ENCODE measurements around the gene LRRC61.
A peak's percentile ranks its signal among the peaks of the same experiment; 100 is the strongest.

LRRC61 gene

DNA sequence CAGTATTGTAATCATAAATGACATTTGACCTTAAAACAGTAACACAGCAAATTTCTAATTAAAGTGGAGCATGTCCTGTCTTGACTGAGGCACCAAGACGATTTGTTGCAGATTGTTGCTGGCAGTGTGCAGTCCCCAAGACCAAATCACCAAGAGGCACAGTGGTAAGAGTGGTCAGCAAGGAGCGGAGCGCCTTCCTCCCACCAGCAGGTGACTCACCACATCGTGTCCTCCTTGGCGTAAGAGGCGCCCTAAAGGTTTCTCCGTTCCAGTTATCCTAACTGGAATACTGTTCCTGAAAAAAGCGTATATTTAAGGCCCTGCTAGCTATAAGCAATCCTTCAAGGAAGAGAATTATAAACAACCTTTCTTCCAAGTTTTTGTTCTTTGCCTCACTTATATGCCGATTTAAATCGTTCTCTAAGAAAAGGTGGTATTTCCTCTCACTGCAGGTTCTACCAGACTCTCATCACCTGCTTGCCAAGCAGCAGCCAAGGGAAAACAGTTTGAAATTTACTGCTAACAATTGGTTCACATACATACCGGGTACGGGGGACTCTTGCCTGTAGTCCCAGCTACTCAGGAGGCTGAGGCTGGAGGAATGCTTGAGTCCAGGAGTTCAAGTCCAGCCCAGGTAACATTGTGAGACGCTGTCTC is 34.7 kb downstream of the LRRC61 start:
- DNase-seq = no peak

DNA sequence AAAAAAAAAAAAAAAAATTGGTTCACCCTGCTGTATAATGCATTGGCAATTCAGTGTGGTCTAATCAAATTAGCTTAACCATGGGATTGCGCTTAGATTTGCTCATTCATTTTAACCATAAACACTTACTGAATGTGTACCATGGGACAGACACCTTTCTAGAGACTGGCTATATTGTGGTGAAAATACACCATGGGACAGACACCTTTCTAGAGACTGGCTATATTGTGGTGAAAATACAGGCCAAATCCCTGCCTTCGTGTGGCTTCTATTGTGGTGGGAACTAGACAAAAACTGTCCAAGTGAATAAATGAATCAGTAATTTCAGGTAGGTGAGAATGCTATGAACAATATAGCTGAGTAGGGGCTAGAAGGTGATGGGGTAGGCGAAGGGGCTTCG is 35.3 kb downstream of the LRRC61 start:
- DNase-seq = no peak

DNA sequence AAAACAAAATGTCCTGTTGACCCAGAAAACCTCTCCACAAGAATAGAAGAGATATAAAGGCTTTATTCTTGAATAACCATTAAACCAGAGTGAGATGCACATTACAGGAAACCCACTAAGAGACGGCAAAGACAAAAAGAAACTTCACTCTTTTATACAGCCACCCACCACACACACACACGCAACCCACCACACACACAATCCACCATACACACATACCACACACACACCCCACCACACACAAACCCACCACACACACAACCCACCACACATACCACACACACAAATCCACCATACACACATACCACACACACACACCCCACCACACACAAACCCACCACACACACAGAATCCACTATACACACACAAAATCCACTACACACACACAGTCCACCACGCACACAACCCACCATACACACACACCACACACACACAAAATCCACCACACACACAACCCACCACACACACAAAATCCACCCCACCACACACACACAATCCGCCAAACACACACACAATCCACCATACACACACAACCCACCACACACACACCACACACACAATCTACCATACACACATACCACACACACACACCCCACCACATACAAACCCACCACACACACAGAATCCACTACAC is 36.0 kb downstream of the LRRC61 start:
- DNase-seq = peak; percentile 29

DNA sequence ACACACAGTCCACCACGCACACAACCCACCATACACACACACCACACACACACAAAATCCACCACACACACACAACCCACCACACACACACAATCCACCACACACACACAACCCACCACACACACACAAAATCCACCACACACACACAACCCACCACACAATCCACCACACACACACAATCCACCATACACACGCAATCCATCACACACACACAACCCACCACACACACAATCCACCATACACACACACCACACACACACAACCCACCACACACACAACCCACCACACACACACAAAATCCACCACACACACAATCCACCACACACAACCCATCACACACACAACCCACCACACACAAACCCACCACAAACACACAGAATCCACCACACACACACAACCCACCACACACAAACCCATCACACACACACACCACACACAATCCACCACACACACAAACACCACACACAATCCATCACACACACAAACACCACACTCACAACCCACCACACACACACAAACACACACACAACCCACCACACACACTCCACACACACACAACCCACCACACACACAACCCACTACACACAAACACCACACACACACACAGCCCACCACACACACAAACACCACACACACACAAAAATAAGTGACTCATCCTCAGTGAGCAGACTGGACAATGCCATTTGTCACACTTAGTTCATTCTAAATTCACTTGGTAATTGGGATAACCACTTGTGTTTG is 36.6 kb downstream of the LRRC61 start:
- no peak for DNase-seq

DNA sequence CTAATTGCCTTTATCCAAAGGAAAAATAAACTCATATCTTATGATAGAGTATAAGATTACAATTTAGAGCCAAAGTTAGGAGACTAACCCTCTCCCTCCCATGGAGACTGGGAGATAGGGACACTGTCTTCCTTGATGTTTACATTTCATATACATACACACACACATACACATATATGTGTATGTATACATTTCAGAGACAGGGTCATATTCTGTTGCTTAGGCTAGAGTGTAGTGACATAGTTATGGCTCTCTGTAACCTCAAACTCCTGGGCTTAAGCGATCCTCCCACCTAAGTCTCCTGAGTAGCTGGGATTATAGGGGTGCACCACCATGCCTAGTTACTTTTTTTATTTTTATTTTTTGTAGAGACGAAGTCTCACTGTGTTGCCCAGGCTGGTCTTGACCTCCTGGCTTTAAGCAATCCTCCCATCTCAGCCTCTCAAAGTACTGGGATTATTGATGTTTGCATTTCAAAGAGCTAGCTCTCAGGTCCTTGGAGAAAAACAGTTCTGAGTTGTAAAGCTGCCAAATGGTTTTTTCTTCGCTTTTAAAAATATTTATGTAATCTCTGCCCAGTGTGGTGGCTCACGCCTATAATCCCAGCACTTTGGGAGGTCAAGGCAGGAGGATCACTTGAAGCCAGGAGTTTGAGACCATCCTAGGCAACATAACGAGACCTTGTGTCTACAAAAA is 37.4 kb downstream of the LRRC61 start:
- DNase-seq = no peak

DNA sequence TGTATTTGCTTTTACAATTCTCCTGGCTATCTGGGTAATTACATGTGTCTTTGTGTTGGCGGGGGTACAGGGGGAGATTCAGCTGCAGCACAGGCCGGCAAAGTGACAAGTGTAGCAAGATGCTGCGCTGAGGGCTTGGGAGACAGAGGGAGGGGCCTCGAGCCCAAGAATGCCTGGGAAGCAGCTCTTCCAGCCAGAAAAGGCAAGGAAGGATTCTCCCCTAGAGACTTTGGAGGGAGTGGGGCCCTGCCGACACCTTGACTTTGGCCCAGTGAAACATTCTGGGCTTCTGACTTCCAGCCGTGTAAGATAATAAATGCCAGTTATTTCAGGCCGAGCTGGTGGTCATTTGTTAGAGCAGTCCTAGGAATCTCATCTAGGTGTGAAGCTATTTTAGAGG is 38.2 kb downstream of the LRRC61 start:
- DNase-seq = no peak

DNA sequence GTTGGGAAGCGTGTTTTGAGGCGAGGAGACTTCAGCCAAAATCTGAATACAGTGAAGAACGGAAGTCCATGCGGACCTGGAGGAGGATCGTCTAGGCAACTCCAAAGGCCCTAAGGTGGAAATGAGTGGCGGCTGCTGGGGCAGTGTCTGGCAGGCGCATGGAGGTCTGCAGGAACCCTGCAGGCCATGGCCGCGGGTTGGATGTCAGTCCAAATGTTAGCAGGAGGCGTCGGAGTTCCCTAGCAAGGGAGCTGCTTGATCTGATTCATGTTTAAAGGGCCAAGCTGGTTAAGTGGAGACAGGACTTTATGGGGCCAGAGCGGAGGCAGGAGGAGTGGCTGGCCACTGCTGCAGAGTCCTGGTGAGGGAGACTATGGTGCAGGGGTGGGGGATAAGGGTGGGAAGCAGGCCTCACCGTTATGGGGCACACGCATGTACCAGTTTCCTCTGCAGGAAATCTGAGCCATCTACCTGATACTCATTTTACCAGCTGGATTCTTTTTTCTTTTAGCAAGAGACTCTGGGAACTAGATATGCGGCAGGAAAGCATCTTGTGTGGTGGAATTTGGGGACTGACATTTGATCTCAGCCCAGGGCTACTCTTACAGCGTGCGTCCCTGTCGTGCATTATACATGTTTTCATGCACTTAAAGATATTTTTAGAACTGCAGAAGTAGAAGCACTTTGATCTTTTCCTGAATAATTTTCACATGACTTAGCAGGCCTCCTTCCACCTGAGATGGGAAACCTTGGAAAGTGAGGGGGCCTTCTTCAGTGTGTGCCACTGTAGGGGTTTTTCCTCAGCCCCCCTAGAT is 38.9 kb downstream of the LRRC61 start:
- DNase-seq = no peak

DNA sequence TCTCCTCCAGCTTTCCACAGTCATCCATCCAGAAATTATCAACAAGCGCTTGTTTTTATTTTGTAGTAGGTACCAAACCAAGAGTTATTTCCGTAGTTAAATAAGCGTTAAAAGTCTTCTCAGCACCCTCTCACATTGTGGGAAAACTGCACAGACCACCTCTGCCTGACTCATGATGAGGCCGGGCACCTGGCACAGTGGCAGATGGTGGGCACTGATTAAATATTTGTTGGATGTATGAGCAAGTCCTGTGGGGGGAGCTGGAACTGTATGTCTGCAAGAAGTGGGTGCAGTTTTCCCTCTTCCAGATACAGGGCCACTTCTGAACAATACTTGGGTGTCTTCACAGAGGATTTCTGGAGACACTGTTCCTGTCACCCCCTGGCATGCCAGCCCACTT is 40.2 kb downstream of the LRRC61 start:
- DNase-seq = no peak

DNA sequence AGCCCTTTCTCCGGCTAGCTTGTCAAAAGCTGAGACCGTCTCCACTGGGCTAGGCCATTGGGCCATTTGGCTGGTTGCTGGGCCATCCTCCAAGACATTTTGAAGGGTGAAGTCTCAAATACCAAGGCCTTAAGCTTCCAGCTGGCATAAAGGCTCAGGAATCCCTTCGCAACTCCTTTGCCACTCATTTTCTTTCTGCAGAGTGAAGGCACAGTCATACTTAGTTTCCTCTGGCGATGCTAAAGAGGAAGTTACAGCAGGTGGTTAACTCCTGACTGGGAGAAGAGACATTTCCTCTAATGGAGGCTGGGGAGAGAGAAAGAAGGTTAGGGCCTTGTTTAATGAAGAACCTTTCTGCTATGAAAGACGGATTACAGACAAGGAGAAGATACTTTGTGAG is 40.7 kb downstream of the LRRC61 start:
- DNase-seq = no peak

DNA sequence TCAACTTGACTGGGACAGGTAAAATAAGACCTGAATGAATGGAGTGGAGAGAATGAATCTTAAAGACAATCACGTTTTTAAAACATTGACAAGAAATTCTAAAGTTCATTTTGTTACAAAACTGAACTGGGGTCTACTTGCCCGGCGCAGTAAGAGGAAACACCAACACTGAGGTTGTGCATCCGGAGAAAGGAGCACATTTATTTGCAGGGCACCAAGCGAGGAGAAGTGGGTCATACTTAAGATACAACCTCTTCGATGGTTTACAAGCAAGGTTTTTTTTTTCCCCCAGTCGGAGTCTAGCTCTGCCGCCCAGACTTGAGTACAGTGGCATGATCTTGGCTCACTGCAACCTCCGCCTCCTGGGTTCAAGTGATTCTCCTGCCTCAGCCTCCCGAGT is 42.0 kb downstream of the LRRC61 start:
- DNase-seq = no peak

DNA sequence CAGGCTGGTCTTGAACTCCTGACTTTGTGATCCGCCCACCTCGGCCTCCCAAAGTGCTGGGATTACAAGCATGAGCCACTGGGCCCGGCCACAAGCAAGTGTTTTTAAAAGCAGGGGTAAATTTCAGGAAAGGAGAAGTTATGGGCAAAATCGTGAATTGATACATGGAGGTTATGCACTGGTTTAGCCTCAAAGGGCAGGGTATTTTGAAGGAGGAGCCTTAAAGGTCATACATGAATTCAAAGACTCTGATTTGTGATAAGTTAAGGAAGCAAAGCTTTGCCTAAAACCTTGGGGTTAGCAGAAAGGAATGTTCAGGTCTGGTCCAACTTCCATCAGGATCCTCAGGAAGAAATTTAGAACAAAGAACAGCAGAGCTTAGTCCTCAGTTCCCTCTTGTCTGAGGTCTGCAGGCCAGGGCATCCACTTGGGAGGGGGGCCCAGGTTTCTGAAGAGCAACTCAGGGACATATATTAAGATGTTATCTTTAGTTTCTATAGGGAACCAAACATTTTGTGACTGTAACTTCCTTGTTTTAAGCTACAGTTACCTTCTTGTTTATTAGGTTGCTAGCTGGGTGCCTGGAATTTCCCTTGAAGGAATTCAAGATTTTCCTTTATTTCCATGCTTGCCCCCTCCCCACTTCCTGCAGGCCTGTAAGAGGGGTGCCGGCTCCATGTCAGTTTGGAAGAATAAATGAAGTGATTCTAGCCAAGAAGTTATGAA is 42.7 kb downstream of the LRRC61 start:
- no peak for DNase-seq

DNA sequence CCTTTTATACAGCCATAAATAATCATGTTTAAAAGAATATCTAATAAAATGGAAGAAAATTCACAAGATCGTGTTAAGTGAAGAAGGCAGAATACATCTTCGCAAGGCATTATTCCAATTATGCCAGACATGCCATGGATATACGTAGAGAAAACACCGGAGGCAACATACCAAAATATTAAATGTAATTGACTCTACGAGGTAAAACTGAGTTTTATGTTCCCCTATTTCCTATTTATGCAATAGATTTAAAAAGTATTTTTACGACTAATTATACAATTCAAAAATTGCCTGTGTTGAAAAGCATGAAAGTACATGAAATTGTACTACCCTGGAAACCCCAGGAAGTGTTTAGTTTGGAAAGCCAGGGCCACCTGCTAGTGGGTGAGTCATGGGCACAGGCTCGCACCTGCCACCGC is 44.5 kb downstream of the LRRC61 start:
- DNase-seq = no peak

DNA sequence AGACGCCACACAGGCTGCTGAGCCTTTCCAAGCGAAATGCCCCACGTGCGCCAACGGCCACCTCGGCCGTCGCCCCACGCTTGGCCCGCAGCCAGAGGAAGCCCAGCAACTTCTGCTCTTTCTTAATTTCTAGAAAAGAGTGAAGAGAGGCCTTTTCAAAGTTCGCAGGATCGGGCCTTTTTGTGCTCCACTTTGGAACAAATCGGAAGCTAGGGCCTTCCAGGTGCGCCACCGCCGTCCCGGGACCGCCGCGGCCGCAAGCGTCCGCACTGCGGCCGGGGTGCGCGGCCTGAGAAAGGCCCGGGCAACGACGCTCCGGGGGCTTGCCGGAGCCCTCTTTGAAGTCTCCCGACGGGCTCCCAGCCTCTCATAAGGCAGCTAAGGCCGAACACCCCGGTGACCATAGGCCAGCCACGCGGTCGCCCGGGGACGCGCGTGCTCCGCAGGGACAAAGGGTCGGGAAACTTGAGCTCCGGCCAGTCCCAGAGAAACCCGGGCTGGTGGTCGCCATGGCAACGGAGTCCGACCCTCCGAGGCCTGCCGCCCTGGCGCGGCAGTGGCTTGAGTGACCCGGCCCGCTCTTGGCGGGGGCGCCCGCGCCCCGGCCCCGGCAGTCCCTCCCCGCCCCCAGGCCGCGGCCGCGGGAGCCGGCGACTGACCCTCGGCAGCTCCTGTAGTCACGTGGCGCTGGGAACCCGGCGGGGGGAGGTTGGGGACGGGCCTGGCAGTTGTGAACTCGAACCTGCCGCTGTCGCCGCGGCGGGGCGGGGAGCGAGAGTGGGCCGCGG is 45.1 kb downstream of the LRRC61 start, which contains the start of gene REPIN1:
REPIN1 (plus strand) TSS at position 727 of the 788 bp plus-strand sequence. CDS start 890 bp downstream, outside the sequence.
- DNase-seq = peak; percentile 88

DNA sequence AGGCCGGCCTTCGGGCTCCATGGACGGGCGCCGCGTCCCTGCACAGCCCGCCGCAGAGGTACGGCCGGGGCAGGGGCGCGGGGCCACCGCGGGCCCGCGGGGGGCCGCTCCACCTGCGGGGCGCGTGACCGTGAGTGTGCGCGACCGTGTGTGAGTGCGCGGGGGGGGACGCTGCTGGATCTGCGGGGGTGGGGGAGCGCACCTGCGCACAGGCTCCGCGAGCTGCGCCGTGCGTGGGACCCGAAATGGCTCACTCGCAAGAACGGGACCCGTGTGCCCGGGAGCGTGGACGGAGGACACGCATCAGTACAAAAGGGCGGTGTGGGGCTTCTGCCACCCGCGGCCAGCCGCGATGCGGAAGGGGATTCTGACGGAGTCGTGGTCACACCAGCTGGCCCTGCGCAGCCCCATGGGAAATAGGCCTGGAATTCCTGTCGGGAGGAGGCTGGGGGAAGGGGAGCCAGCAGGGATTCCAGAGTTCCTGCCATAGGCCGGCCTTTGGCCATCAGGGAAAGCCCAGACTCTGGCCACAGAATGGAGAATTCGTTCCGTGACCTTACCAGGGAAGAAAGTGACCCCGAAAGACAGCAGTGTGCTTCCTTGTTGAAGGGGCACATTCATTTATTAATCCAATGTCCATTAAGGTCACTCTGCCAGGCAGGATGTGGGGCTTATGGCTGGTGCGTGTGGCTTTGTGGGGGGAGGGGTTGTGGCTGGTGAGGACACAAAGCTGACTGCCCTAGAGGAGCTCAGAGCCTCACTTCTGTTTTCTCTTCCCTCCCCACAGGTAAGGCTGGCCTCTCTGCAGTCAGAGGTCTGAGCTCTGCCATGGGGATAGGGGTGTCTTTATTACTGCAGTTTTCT is 46.0 kb downstream of the LRRC61 start:
- peak; percentile 79 for DNase-seq

DNA sequence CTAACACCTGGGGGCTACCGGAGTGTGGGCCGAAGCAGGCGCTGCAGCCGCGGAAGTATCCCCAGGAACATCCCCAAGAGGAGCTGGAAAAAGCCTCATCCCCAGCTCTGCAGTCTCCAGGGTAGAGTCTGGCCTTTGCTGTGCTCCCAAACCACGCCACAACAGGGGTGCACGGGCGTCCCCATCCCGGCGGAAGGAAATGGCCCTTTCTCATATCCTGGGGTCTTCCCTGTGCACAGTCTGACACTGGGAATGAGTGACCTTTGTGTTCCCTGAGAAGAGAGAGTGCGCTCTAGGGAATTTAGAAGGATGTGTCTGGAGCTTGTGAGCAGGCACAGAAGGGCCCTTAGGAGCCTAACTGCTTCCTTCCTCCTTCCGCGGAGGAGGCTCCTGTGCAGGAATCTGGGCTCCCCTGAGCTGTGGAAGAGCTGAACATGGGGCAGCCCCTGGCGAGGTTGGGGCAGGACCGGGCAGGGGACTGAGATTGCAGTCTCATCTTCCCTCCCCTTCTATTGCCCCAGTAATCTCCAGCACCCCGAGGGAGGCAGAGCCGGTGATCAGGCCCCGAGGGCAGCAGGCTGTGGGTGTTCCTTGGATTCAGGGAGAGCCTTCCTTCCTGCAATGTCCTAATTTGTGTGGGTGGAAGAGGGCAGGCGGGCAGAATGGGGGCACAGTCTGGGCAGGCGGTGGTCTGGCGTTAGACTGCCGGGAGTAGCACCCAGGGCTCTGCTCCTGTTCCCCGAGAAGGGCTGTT is 46.8 kb downstream of the LRRC61 start:
- no peak for DNase-seq

DNA sequence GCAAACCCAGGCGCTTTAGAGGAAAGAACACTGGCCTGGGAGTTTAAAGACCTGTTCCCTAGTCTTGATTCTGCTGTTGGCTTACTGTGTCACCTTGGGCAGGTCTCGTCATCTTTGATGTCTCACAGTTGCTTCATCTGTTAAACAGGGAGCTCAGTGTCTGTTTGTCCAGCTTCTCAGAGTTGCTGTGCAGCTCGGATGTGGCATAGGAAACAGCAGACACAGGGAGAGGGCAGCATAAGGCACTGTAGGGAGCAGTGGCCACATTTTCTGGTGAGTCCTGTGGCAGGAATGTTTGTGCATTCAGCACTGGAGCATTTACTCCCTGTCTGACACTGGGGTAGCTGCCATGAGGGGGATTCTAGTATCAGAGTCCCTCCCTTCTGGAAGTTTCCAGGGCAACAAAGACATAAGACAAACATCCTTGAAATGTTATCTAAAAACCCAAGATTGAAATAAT is 47.5 kb downstream of the LRRC61 start:
- DNase-seq = no peak

DNA sequence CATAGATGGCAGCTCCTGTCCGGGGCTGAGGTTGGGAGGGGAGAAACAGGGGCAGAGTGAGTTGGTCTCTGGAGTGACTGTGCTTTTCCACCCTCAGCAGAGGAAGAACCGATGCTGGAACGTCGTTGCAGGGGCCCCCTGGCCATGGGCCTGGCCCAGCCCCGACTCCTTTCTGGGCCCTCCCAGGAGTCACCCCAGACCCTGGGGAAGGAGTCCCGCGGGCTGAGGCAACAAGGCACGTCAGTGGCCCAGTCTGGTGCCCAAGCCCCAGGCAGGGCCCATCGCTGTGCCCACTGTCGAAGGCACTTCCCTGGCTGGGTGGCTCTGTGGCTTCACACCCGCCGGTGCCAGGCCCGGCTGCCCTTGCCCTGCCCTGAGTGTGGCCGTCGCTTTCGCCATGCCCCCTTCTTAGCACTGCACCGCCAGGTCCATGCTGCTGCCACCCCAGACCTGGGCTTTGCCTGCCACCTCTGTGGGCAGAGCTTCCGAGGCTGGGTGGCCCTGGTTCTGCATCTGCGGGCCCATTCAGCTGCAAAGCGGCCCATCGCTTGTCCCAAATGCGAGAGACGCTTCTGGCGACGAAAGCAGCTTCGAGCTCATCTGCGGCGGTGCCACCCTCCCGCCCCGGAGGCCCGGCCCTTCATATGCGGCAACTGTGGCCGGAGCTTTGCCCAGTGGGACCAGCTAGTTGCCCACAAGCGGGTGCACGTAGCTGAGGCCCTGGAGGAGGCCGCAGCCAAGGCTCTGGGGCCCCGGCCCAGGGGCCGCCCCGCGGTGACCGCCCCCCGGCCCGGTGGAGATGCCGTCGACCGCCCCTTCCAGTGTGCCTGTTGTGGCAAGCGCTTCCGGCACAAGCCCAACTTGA is 48.2 kb downstream of the LRRC61 start:
- DNase-seq = no peak

DNA sequence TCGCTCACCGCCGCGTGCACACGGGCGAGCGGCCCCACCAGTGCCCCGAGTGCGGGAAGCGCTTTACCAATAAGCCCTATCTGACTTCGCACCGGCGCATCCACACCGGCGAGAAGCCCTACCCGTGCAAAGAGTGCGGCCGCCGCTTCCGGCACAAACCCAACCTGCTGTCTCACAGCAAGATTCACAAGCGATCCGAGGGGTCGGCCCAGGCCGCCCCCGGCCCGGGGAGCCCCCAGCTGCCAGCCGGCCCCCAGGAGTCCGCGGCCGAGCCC is 48.8 kb downstream of the LRRC61 start:
- no peak for DNase-seq

Data from CD4-positive, alpha-beta T cell treated with Interleukin-6 for 4 hours (primary cell).